Germinal center (tissue), 1 donor: ENCODE results near the gene TSPAN7.
A peak's percentile ranks its signal among the peaks of the same experiment; 100 is the strongest.

ENCODE experiments used
- DNase-seq: peaks from one replicate; pipeline ENCODE4 v3.0.0; 2012; ENCODE audit warnings: mixed read lengths, low spot score

TSPAN7 gene, protein sequence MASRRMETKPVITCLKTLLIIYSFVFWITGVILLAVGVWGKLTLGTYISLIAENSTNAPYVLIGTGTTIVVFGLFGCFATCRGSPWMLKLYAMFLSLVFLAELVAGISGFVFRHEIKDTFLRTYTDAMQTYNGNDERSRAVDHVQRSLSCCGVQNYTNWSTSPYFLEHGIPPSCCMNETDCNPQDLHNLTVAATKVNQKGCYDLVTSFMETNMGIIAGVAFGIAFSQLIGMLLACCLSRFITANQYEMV

DNA sequence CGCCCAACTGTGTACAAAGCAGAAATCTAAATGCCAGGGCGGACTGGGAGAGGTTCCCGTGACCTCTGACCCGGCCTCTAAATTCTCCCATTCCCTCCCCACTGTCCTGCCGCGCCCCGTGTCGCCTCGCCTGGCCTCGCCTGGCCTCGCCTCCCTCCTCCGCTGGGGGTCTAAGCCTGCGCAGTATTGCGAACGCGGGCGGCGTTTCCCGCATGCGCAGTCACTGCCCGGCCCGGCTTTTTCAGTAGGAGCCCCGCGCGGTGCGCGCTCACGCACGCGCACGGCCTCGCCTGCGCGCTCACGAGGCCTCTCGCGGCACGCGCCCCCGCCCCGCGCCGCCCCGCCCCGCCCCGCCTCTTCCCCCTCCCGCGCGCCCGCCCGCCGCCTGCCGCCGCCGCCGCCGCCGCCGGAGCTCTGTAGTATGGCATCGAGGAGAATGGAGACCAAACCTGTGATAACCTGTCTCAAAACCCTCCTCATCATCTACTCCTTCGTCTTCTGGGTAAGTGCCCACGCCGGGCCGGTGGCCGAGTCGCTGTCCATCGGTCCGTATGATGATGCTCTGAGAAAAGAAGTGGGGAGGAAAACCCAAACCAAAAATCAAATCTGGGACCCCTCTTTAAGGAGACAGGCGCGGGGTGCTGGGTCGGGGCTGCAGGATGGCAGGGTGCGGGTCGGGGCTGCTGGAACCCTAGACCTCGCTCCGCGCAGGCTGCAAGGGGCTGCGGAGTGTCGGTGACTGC is at the start of gene TSPAN7:
TSS of gene TSPAN7 (plus strand) at position 417 of the 743 bp plus-strand sequence. CDS start at position 422, 5 bp downstream.
- peak; percentile 66 for DNase-seq

DNA sequence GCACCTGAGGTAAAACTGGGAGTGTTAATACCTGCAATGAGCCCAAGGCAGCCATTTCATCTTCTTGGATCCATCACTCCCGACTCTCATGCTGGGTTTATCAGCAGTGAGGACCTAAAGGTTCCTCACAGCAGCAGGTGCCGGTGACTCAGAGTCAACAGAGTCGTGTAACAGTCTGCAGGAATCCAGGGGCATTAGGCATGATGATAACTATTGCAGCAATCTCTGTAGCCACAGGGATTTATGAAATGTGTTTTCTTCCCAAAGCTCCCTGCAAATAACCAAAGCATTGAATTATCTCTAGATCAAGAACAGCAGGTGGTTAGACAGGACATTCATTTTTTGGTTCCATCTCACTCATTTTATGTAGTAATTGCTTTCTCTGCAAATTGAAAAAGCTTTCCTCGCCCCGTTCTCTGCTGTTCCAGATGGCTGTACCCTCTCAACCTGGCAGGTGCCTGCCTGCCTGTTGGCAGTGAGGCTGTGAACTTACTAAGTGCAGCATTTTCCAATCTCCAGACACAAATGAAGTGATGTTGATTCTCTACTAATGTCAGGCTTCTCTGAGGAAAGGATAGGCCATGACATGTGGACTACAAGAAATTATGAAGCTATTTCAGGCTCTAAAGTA is 48.1 kb upstream of the TSPAN7 start:
- no peak for DNase-seq

DNA sequence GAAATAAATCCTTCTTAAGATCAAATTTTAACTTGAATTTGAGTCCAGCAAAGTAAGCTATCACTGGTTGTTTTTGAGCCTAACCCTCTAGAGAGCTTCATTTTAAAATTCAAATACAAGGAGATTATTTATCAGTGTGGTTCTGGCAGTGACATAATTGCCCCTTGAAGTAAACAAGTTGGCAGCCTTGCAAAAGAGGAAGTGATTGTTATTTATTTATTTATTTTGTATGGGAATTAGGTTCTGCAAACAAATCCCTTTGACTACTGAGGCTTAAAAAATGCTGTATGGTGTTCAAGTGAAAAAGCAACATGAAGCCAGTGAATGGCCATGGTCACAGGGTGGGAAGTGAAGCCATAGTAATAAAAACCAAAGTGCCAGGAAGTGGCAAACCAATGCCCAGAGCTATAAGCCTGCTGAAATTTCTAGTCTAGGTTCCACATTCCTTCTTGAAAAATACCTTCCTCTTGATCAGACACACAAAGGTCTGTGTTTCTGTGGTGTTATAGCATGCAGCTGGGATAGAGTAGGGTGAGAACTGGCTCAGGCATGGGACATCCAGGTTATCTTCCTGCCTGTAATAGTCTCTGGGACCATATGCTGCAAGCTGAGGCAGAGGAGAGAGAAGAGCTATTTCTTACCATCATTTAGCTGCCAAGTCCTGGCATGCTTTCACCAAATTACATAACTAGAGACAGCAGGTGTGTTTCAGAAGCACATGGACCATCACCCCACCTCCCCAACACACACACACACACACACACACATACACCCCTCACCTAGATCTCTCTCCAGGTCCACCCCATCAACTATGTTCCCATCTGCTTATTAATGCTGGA is 47.1 kb upstream of the TSPAN7 start:
- no peak for DNase-seq

DNA sequence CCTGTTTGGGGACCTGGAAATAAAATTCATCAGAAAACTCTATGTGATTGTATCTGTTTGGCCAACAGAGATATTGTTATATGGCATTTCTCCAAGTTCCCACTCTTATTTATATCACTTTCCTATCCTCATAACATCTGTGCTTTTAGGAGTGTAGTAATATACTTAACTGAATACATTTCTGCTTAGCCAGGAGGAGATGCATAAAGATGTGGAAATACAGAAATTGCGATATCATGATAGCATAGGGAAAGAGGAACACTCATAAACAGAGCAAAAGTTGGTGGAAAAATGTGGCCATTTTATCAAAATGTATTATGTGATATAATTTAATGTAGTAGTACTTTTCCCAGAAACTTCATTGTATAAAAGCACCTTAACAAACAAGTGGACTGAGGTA is 46.1 kb upstream of the TSPAN7 start:
- no peak for DNase-seq

DNA sequence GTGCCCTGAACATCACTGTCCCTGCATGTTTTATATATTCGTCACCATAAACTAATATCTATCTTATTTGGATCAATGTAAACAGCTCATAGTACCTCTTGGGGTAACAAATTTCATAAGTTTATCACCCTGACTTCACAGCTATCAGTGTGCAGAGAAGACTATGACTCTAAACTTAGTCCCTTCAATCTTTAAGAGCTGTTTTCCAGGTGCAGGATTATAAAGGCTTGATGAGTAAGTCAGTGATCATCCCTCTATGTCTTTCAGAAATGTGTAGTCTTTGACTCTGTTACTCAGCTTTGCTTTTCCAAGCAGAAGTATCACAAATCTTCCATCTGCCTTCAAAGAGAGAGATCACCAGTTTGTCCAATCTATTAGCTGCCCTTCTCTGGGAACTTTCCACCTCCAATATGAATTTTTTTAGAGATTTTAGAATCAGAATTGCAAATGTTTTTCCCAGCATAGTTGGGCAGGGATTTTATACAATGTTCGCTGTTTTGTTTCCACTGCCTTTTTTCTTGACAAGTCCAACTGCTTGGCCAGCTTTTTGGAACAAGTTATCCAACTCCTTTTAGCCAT is 45.1 kb upstream of the TSPAN7 start:
- DNase-seq, result no peak

DNA sequence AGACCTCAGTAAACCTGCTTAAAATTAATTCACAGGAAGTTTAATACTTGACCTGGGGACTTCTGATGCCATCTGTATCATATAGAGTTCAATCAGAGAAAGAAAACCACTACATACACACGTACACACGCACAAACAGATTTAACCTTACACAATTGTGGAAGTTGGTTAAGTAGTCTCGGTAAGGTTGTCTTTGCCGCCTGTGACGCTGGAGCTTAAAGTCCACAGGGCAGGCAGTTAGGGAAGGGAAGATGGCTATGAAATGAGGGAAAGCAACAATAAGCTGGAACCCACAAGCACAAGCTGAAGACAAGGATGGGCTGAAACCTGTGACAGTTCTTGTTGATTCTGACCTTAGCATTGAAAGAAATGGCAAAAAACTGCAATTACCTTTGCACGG is 41.7 kb upstream of the TSPAN7 start:
- no peak for DNase-seq

DNA sequence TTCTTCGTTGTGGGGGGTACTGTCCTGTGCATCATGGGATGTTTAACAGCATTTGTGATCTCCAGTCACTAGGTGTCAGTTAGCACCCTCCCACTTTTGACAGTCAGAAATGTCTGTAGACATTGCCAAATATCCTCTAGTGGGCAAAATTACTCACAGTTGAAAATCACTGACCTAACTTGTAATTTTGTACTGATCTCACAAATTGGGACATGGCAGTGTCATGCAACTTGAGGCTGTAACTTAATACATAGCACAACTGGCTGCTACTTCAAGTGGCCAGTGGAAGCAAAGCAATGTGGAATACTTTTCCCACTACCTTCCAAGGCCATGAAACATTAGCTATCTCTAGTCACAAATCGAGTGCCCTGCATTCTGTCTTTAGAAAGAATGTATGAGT is 23.2 kb upstream of the TSPAN7 start:
- DNase-seq, result no peak

DNA sequence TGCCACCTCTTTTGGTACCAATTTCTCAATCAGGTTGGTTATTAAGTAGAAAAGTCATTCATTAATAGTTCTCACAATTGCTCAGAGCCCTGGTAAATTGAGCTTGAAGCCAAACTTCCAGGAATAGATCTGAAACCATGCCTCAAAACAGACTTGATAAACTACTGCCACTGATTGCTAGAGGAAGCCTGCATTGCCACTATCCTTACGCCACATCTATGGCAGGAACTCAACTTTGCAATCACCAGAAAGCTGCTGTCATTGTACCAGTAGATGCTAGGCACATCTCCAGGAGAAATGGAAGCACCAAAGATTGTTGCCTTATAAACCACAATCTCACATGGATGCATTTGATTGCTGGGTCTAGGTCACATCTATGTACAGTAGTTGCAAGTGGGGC is 21.6 kb upstream of the TSPAN7 start:
- DNase-seq, result no peak

DNA sequence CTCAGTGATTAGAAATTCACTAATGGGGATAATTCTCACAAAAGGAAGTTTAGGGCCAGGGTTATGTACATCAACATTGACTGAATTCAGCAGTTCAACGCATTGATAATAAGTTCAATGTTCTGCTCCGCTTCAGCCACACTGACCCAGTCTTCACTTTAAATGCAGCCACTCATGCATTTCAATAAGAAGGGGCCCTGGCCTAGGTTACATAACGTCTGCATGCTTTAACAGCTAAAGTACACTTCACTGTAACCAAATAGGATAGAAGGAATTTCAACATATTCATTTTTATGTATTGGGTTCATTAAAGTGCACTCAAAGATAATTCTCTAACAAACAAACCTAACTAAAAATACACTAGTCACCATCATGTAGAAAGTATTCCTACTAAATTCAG is 12.8 kb upstream of the TSPAN7 start:
- no peak for DNase-seq

DNA sequence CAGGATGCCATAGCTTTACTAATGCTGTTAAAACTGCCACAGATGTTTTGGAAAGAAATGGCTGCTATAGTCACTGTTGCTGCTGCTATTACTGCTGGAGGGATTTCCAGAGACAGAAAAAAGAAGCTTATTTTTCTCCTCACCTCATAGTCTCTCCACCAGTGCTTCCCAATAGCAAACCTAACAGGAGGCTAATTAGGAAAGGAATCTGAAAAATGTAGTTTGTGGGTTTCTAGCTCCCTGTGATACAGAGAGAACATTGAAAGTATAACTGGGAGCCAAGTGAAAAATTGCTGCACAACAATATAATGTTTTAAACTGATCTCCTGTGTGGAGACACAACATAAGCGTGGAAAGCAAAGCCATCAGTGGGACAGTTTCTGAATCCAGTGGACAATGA is 8.6 kb upstream of the TSPAN7 start:
- DNase-seq, result no peak

DNA sequence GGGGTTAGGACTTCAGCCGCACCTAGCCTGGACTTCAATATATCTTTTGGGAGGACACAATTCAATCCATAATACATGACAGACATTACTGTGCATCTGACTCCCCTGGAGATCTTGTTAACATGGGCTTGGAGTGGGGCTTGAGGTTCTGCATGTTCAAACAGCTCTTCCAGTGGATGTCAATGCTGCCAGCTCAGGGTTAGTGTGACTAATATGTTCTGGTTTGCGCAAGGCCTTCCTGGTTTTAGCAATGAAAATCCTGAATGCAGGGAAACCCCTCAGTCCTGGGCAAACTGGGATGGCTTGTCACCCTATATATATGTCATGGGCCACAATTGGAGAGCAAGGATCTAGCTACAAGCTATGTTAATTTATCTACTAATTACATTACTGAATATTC is 2.7 kb upstream of the TSPAN7 start:
- no peak for DNase-seq

DNA sequence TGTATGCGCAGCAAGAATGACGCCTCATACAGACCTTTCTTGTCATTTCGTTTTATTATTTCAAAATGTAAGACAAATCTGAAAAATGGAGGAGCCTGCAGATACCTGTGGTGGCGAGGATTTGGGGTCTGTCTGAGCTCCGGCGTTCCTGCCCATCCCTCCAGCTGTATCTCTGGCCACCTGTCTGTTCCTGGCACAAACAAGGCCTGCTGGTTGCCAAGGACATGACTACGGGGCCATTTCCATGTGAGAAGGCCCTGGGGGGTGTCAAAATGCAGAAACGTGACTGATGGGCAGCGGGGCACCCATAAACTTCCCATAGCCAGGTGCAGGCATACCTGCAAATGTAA is 591 bp upstream of the TSPAN7 start:
- no peak for DNase-seq

DNA sequence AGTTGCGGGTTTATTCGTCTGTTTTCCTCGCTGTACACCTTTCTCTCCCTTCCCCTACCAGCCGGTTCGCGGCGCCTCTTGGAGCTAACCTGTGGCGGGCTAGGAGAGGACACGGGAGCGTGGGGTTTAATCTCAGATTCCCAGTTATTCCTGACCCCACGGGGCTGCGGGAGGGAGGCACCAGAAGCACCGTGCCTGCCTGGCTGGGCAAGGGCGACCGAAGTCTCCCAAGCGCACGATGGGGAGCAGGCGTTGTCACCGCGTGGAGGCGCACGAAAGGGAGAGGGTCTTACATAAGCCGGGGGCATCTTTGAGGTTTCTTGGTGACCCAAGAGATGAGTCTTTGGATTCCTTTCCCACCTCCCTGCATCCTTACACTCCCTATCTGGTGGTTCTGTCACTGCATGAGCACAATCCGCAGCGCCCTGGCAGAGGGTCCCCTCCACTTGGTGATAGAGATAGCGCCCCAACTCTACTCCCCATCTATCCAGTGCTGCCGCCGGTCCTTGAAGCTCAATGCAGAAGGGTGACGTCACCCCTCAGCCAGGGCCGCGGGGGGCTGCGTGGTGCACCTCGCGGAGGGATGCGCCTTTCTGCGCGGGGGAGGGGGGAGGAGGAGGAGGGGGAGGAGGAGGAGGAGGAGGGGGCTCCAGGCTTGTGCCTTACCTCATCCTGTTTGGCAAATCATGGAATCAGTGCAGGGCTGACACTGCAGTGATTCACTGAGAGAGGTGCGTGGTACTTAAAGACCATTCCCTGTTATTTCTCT is 793 bp downstream of the TSPAN7 start:
- DNase-seq, result no peak

DNA sequence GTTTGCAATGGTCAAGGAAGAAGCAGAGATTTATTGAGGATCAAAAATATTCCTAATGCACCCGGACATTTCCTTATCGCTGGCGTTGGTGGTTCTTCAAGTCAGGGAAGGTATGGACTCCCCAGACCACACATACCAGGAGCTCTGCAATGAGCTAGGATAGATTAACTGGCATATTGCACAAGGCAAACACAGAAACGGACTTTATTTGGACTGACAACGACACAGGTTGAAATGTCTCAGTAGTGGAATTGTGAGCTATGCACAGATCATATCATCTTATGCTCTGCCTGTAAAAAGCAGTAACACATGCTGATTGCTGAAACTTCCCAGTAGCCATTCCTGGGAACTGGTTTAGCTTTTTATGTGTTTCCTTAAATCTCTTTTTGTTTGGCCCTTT is 1.7 kb downstream of the TSPAN7 start:
- DNase-seq, result no peak

DNA sequence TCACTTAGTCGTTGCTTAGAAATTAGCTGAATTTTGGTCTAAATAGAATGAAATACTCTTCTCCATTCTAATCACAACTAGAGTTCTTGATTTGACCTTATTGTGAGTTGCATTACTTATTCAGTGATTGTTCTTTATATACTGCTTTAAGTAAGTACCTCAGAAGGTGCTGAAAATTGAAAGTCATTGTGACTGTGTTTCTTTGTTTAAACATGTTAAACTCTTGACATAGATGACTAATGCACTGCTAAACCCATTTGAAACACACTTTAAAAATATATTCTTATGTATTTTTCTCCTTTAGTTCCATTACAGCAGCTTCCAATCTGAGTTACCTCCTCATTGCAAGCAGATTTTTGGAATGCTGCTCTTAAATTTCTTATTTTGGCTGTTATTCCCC is 9.1 kb downstream of the TSPAN7 start:
- DNase-seq, result no peak

DNA sequence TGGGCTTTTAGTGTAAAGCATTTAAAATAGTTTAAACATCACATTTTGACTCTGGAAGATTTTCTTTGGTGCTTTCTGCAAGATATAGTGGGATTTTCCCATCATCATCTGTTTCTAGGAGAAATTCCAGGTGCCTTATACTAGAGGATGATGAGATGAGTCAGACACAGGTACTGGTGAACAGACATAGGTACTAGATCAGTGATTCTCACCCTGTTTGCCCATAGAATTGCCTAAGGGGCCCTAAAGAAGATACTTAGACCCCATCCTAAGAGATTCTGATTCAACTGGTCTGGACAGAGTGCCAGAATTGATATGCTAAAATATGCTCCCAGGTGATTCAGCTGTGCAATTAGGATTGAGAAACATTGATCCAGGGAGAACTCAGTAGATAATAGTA is 9.7 kb downstream of the TSPAN7 start:
- DNase-seq, result no peak

DNA sequence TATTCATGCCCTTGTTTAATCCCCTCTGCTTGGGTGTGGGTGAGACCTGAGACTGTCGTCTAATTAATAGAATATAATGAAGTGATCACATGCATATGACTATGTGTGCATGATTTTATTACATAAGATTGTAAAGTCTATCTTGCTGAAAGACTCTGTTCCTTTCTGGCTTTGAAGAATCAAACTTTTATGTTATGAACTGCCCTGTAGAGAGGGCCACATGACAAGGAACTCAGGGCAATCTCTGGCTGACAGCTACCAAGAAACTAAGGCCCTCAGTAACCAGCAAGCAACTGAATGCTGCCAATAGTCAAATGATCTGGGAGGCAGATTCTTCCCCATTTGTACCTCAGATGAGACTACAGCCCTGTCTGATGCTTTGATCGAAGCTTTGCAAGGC is 13.5 kb downstream of the TSPAN7 start:
- DNase-seq, result no peak

DNA sequence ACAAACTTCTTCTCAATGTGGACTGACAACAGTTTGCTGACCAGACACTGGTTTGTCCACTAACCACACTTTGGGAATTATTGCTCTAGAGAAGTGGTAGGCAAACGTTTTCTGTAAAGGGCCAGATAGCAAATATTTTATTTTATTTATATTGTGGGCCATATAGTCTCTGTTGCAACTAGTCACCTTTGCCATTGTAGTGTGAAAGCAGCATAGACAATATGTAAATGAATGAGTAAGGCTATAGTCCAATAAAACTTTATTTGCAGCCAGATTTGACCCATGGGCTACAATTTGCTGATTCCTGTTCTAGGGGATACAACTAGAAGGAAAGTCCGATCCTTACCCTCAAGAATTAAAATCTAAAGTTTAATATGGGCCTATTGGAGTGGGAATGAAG is 14.5 kb downstream of the TSPAN7 start:
- DNase-seq, result no peak

DNA sequence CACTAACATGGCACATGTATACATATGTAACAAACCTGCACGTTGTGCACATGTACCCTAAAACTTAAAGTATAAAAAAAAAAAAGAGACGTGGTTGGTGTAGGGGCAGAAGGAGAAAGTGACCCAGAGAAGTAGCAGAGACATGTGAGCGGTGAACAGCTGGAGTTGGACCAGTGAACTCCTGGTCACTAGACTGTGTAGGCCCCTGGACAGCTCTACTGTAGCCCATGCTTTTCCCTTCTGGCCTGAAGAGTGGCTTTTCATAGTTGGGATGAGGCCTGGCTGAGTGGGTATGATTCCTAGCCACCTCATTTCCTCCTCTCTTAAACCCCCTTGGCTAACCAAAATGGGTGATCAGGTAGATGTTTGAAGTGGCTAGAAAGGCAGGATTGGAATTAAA is 16.4 kb downstream of the TSPAN7 start:
- no peak for DNase-seq

DNA sequence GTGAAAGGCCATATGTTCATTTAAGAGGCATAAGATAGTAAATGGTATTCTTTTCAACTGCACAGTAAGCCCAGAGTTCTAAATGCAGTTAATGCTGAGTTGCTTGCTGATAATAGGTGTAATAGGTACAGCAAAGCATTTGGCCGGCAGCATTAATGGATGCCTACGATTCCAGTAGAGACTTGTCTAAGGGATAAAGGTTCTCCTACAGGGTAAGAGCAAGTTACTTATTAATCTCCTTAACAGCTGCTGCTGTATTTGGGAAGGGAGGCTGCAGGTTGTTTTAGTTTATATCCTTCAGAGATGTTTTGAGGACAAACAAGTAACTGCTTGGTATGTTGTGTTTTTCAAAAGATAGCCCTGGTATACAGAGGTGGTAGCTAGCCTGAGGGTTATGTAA is 16.8 kb downstream of the TSPAN7 start:
- DNase-seq, result no peak

DNA sequence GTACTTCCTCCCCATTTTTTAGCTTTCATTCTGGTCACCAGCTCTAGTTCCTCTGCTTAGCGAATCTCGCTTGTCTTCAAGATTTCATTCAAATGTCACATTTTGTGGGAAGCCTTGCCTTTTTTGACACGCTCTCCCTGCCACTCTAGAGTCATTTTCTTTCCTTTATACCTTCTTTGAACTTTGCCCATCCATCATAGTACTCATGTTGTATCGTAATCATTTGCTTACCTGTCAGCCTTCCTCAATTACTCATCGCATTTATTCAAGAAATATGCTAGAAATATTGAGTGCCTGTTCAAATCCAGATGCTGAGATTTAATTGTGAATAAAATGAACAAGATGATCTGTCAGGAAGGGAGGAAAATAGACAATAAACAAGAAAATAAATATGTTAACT is 21.8 kb downstream of the TSPAN7 start:
- DNase-seq, result no peak

DNA sequence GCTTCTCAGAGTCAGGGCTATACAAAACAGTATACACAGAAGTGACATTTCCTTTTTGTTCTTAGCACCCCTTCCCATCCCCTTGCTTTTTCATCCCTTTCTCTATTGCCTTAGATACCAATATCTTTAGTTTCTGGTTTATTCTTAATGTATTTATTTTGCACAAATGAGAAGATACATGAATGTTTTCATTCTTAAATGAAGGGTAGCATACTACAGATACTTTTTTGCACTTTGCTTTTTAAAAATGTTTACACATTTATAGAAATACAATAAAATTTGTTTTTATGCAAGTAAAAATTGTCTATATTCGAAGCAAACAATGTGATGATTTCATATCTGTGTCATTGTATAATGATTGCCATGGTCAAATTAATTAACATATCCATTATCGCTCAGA is 33.1 kb downstream of the TSPAN7 start:
- DNase-seq, result no peak
